HUES48 (cell line): ENCODE results near the gene RNF166.

ENCODE experiments used
- H3K27ac ChIP-seq: one replicate; pipeline ENCODE4 v1.7.0; 2013; ENCODE audit warnings: low read depth, low read length, inconsistent platforms
- H3K27me3 ChIP-seq: 2 replicates; pipeline ENCODE4 v1.6.1; 2013; ENCODE audit warnings: mild to moderate bottlenecking, low read length; ENCODE audit not compliant: control insufficient read depth, insufficient read depth
- H3K36me3 ChIP-seq: 2 replicates; pipeline ENCODE4 v1.6.1; 2013; ENCODE audit warnings: low read length; ENCODE audit not compliant: control insufficient read depth, insufficient read depth
- H3K4me1 ChIP-seq: 2 replicates; pipeline ENCODE4 v1.6.1; 2013; ENCODE audit warnings: mild to moderate bottlenecking, low read length; ENCODE audit not compliant: control insufficient read depth, insufficient read depth
- H3K4me3 ChIP-seq: 2 replicates; pipeline ENCODE4 v1.5.1; 2013; ENCODE audit warnings: mild to moderate bottlenecking, low read depth, low read length
- H3K9ac ChIP-seq: 2 replicates; pipeline ENCODE4 v1.6.1; 2013; ENCODE audit warnings: mild to moderate bottlenecking, low read depth, low read length, moderate library complexity
- H3K9me3 ChIP-seq: 2 replicates; pipeline ENCODE4 v1.6.1; 2013; ENCODE audit warnings: low read length; ENCODE audit not compliant: control insufficient read depth, insufficient read depth

RNF166 gene

GRCh38 chr16:88695218-88695617 lies 11.0 kb downstream of the RNF166 start:
- Histone ChIP-seq H3K36me3 (peaks cover 34% of the 10 kb centered on the region), H3K27ac (no peak overlapping the region), H3K9ac (no peak overlapping the region), H3K27me3 (no peaks in the 10 kb centered on the region), H3K4me3 (no peak overlapping the region), H3K4me1 (no peaks in the 10 kb centered on the region), H3K9me3 (no peaks in the 10 kb centered on the region)

GRCh38 chr16:88694221-88695087 lies 11.8 kb downstream of the RNF166 start:
- Histone ChIP-seq H3K36me3 (peaks cover 27% of the 10 kb centered on the region), H3K9ac (no peak overlapping the region), H3K27ac (no peak overlapping the region)

GRCh38 chr16:88693420-88694177 lies 12.6 kb downstream of the RNF166 start:
- Histone ChIP-seq H3K27ac (no peak overlapping the region), H3K9ac (no peak overlapping the region), H3K9me3 (no peaks in the 10 kb centered on the region)

More at GRCh38 chr16:88694221-88695087, 11.8 kb downstream of the RNF166 start:
- H3K9me3 ChIP-seq = no peaks in the 10 kb centered on the region
- no peaks in the 10 kb centered on the region for H3K27me3 ChIP-seq
- no peak overlapping the region for H3K4me3 ChIP-seq
- no peaks in the 10 kb centered on the region for H3K4me1 ChIP-seq

GRCh38 chr16:88692861-88693260 lies 13.3 kb downstream of the RNF166 start:
- Histone ChIP-seq H3K4me3 (no peak overlapping the region), H3K9me3 (no peaks in the 10 kb centered on the region), H3K27me3 (peaks cover 3% of the 10 kb centered on the region), H3K9ac (no peak overlapping the region), H3K36me3 (peaks cover 14% of the 10 kb centered on the region), H3K4me1 (peaks cover 6% of the 10 kb centered on the region), H3K27ac (no peak overlapping the region)

More at GRCh38 chr16:88693420-88694177, 12.6 kb downstream of the RNF166 start:
- Histone ChIP-seq H3K27me3 (no peaks in the 10 kb centered on the region), H3K36me3 (peaks cover 19% of the 10 kb centered on the region), H3K4me3 (no peak overlapping the region), H3K4me1 (no peaks in the 10 kb centered on the region; the same call in 1 of the 2 replicates)

DNA sequence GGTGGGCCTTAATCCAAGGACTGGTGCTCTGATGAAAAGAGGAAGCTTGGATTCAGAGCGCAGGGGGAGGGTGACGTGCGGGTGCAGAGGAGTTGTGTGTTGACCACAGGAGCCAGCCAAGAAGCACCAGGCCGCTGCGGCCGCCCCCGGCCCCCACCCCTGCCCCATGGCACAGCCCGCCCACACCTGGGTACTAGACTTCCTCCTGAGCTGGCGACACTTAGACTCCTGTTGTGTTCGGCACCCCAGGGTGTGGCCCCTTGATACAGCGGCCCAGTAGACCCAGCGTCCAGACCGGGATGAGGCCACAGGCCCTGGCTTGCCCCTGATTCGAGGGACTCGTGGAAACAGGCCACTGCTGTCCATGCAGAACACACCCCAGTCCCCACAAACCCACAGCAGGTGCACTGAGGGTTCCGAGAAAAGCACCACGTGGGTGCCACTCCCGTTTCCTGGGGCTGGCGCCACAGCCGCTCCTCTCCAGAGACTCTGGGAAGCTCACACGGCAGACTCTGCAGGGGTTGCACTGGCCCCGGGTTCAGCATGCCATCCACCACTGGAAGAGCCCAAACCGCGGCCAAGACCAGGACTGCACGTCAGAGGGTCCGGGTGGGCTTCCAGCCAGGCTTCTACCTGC lies 14.2 kb downstream of the RNF166 start:
- H3K4me1 ChIP-seq = peaks cover 8% of the 10 kb centered on the region
- H3K4me3 ChIP-seq = no peak overlapping the region
- peaks cover 10% of the 10 kb centered on the region for H3K27me3 ChIP-seq
- H3K9ac ChIP-seq = no peak overlapping the region
- H3K9me3 ChIP-seq = no peaks in the 10 kb centered on the region
- H3K27ac ChIP-seq = no peak overlapping the region
- peaks cover 6% of the 10 kb centered on the region; the same call in 1 of the 2 replicates for H3K36me3 ChIP-seq

DNA sequence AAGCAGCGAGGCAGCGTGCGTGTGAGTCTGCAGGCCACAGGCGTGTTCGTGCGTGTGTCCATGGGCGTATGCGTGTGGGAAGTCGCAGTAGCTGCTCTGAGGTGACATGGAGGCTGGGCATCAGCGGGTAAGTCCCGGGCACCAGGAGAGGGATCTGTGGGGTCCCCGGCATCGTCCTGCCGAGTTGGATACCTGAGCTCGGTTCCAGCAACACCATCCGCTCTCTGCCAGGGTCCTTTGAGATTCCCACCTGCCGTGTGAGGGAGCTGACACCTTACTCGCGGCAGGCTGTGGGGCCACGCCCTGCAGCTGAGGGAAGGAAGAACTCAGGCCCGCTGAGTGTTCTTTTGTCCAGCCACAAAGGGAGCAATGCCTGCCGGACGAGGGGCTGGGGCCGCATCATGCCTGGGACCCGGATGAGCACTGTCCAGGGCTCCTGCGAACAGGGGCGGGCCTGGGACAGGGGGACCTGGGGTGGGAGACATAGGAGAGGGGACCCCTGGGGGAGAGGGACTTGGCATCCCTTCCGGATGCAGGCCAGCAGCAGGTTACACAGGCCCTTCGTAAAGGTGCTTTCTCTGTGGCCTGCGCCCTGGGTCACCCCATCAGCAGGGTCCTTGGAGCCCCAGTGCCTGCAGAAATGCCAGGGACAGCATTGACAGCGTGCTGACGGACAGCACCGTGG lies 14.9 kb downstream of the RNF166 start:
- no peaks in the 10 kb centered on the region for H3K9me3 ChIP-seq
- no peak overlapping the region for H3K27ac ChIP-seq
- no peaks in the 10 kb centered on the region for H3K36me3 ChIP-seq
- H3K9ac ChIP-seq = no peak overlapping the region
- peaks cover 13% of the 10 kb centered on the region for H3K4me1 ChIP-seq
- H3K4me3 ChIP-seq = no peak overlapping the region
- H3K27me3 ChIP-seq = peaks cover 15% of the 10 kb centered on the region

GRCh38 chr16:88690341-88691128 lies 15.7 kb downstream of the RNF166 start:
- H3K9me3 ChIP-seq = no peaks in the 10 kb centered on the region
- no peaks in the 10 kb centered on the region for H3K36me3 ChIP-seq
- H3K9ac ChIP-seq = no peak overlapping the region
- peaks cover 14% of the 10 kb centered on the region for H3K4me1 ChIP-seq
- no peak overlapping the region for H3K27ac ChIP-seq
- no peak overlapping the region for H3K4me3 ChIP-seq
- peaks cover 17% of the 10 kb centered on the region for H3K27me3 ChIP-seq

DNA sequence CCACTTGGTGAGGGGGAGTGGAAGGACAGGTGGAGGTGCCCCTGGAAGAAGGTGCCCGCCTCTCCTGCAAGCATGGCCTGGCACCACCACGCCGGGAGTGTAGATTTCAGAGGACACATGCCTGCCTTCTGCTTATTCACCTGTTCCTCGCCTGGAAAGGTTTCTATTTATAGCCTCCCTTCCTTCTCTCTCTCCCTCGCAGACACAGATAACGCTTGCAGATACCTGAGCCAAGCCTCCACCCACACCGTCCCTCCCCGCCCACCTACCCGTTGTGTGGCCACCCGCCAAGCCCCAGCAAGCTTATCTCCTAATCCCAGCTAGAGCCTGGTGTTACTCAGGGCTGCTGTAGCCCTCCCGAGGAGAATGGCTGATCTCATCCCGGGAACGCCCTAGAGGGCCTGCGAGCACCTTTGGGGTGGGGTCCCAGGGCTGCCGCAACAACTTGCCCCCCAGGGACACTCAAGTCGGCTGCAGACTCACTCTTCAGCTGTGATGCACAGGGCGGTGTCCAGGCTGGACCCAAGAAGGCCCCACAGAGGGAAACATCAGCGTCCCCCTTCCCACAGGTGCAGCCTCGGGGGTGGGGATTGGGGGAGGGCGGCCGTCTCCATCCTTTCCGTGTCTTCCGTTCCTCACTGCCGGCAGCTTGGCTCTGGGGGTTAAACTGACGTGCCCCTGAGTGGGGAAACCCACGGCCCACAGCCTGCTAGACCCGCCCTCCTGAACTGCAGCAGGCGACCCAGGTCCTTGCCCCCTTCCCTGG lies 18.0 kb downstream of the RNF166 start:
- Histone ChIP-seq H3K27me3 (peaks cover 25% of the 10 kb centered on the region), H3K4me3 (no peak overlapping the region), H3K9me3 (no peaks in the 10 kb centered on the region), H3K9ac (no peak overlapping the region), H3K36me3 (no peaks in the 10 kb centered on the region), H3K4me1 (peaks cover 24% of the 10 kb centered on the region), H3K27ac (no peak overlapping the region)

- Histone ChIP-seq H3K36me3 (no peaks in the 10 kb centered on the region), H3K9ac (no peak overlapping the region), H3K27ac (no peak overlapping the region), H3K9me3 (no peaks in the 10 kb centered on the region), H3K4me1 (peaks cover 24% of the 10 kb centered on the region), H3K4me3 (no peak overlapping the region), H3K27me3 (peaks cover 25% of the 10 kb centered on the region)
Observed at GRCh38 chr16:88687676-88688012, 18.6 kb downstream of the RNF166 start.
